Astrocyte of the cerebellum (primary cell): ENCODE measurements around the gene WWOX.

ENCODE experiments used
- DNase-seq: peaks from one replicate; pipeline ENCODE4 v3.0.0-alpha.2; 2011; ENCODE audit warnings: low read depth
- H3K4me3 ChIP-seq: 2 replicates; pipeline ENCODE4 v1.5.1; 2011; ENCODE audit warnings: mild to moderate bottlenecking, low read depth, low read length, moderate library complexity
- CTCF ChIP-seq: IDR thresholded peaks from 2 replicates; pipeline ENCODE4 v1.5.1; 2012; ENCODE audit warnings: low read length, low read depth, moderate library complexity, mild to moderate bottlenecking; ENCODE audit errors: missing control alignments
- in situ Hi-C: cut with HindIII; loops from 2 replicates; pipeline ENCODE4 v1.10.0; 2017; ENCODE audit warnings: low sequenced_read_pairs

Gene WWOX

GRCh38 chr16:78972006-78972405 lies 872.6 kb downstream of the WWOX start:
- no peak overlapping the region for H3K4me3 ChIP-seq
- DNase-seq: no peak
- in situ Hi-C loops: no loop called here
- TF ChIP-seq CTCF: no peak

DNA sequence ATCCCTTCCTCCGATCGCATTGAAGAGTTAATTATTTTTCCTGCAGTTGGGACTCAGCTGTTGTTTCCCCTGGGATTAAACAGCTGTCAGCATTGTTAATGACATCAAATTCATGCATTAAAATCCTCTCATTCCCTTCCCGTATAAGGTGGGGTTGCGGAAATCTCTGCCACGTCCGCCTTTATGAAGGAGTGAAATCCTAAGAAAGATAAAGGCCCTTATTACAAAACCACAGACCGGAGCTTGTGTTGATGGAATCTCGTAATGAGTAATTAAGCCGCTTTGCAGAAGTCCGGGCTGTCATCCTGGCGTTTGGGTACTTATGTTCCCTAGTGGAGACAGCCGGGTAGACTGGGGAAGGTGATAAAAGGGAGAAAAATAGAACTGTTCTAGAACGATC lies 873.5 kb downstream of the WWOX start:
- in situ Hi-C loops: no loop called here
- H3K4me3 ChIP-seq: no peak overlapping the region
- TF ChIP-seq CTCF: no peak
- no peak for DNase-seq

DNA sequence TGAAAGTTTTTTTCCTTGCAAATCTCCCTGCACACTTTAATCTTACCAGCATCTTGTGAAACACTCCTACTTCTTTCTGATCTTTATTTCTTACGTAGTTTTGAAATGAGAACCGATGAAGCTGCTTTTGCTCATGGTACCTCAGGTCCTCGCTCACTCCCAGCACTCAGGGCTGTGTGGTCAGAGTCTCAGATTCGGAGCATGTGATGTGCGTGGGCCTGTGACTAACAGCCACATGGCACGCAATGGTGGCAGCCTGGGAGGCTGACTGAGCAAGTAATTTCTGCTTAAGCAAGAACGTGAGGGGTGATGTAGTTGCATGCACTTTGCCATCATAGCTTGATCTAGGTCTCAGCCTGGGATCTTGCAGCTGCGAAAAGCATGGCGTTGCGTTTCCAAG lies 876.8 kb downstream of the WWOX start:
- no peak for DNase-seq
- TF ChIP-seq CTCF: no peak
- in situ Hi-C loops: no loop called here
- no peak overlapping the region for H3K4me3 ChIP-seq

- no peak for DNase-seq
- in situ Hi-C loops: no loop called here
- no peak overlapping the region for H3K4me3 ChIP-seq
- TF ChIP-seq CTCF: no peak
These were observed 881.4 kb downstream of the WWOX start for GRCh38 chr16:78980825-78981224.

DNA sequence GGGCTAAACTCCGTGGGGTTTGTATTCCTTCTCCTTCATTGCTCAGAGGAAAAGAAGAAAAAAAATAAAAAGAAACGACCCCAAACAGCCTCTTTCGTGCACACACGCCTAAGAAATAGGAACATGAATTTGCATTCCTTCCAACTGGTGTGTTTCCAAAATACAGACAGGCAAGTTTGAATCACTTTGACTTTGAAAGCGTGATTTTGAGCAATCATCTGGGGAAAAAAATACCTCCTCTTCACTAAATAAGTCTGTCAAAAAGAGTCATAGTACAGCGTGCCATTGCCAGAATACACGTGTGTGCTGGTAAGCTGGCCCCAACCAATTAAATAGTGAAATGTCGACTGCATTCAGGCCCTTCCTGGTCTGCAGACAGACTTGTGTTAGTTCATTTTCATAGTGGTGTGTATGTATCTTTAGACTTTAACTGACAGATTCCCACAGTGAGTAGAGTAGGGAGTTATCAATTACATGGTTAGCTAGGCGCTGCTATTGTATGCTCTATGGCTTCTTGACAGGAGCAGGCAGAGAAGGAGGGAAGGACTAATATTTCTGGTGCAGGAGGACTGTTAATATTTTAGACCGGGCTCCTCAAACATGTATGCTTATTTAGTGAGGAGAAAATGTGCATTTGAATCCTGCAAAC lies 882.8 kb downstream of the WWOX start:
- in situ Hi-C loops: no loop called here
- no peak overlapping the region for H3K4me3 ChIP-seq
- DNase-seq: no peak
- TF ChIP-seq CTCF: no peak

GRCh38 chr16:78984324-78984723 lies 884.9 kb downstream of the WWOX start:
- in situ Hi-C loops: no loop called here
- DNase-seq: no peak
- no peak overlapping the region for H3K4me3 ChIP-seq
- no peak for TF ChIP-seq CTCF

GRCh38 chr16:78984887-78985464 lies 885.5 kb downstream of the WWOX start:
- no peak for TF ChIP-seq CTCF
- in situ Hi-C loops: no loop called here
- no peak for DNase-seq
- H3K4me3 ChIP-seq: no peak overlapping the region
